H1 (cell line): Measurements from ENCODE around the gene CXADR. TPM values are rescaled to one million over a fixed set of nuclear protein-coding genes. Genes with fewer than 3 reads are reported as not detected.

Experiments used
- CTCF ChIA-PET: fragments of 300-600 bp; sonication (Branson Sonifier 250); formaldehyde crosslinking; loops from one replicate; lab custom pipeline; 2021; ENCODE audit not compliant: partially characterized antibody; lab: Charles Lee
- POLR2A ChIA-PET: fragments of 300-600 bp; sonication (Branson Sonifier 250); formaldehyde crosslinking; loops from one replicate; lab custom pipeline; 2021; ENCODE audit warnings: inconsistent platforms; ENCODE audit not compliant: partially characterized antibody; lab: Charles Lee
- DNase-seq, 2 experiments: peaks; one replicate each; pipeline versions ENCODE4 v3.0.0 to v3.0.0-alpha.2; 2010 to 2022; ENCODE audit warnings: low spot score in 2 of 2, low read depth in 1 of 2, mixed read lengths in 1 of 2
- FAIRE-seq: peaks from 2 replicates; lab custom pipeline; 2011; peaks lifted over from hg19 to GRCh38; lab: Jason Lieb, UNC
- H2AFZ ChIP-seq: 2 replicates; pipeline ENCODE4 v1.8.1; 2012; ENCODE audit warnings: low read length, inconsistent platforms
- H2AK5ac ChIP-seq: 2 replicates; pipeline ENCODE4 v1.6.1; 2013; ENCODE audit warnings: low read depth, low read length
- H2BK120ac ChIP-seq: replicated peaks from 2 replicates; pipeline ENCODE3; 2013; ENCODE audit warnings: low read depth, low read length, inconsistent platforms
- H2BK12ac ChIP-seq: 2 replicates; pipeline ENCODE4 v1.6.1; 2013; ENCODE audit warnings: low read depth, low read length
- H2BK15ac ChIP-seq: 2 replicates; pipeline ENCODE4 v1.6.1; 2013; ENCODE audit warnings: low read length
- H2BK20ac ChIP-seq: 2 replicates; pipeline ENCODE4 v1.6.1; 2013; ENCODE audit warnings: low read length
- H2BK5ac ChIP-seq: 2 replicates; pipeline ENCODE4 v1.6.1; 2013; ENCODE audit warnings: low read depth, low read length
- H3K14ac ChIP-seq: 2 replicates; pipeline ENCODE4 v1.6.1; 2013; ENCODE audit warnings: inconsistent platforms; ENCODE audit not compliant: insufficient read length
- H3K18ac ChIP-seq: 2 replicates; pipeline ENCODE4 v1.6.1; 2013; ENCODE audit warnings: low read length; ENCODE audit errors: extremely low read depth
- H3K23ac ChIP-seq: 2 replicates; pipeline ENCODE4 v1.6.1; 2013; ENCODE audit warnings: inconsistent platforms; ENCODE audit not compliant: insufficient read length
- H3K23me2 ChIP-seq: 2 replicates; pipeline ENCODE4 v1.6.1; 2013; ENCODE audit warnings: low read depth, low read length
- H3K27ac ChIP-seq: 2 replicates; pipeline ENCODE4 v1.6.1; 2011; ENCODE audit warnings: low read depth, low read length, inconsistent platforms
- H3K27me3 ChIP-seq, 4 experiments: replicated peaks in 1 of 4; 1 replicate in 1 of 4; 2 replicates in 3 of 4; pipeline versions ENCODE4 v1.6.1 to v1.8.1; 2011 to 2013; ENCODE audit warnings: low read length in 3 of 4, mild to moderate bottlenecking in 3 of 4, inconsistent platforms in 2 of 4, mixed read lengths in 2 of 4, moderate library complexity in 1 of 4; ENCODE audit not compliant: control insufficient read depth in 3 of 4, insufficient read depth in 3 of 4; ENCODE audit errors: extremely low read depth in 1 of 4
- H3K36me3 ChIP-seq, 4 experiments: 2 replicates each; pipeline versions ENCODE4 v1.6.1 to v1.8.1; 2011 to 2013; ENCODE audit warnings: mild to moderate bottlenecking in 4 of 4, low read length in 3 of 4, moderate library complexity in 2 of 4, control low read depth in 1 of 4, inconsistent platforms in 1 of 4; ENCODE audit not compliant: insufficient read depth in 4 of 4, control insufficient read depth in 2 of 4
- H3K4ac ChIP-seq: replicated peaks from 2 replicates; pipeline ENCODE3; 2013; ENCODE audit warnings: low read length, low read depth, mixed read lengths, inconsistent platforms; ENCODE audit not compliant: insufficient read length
- H3K4me1 ChIP-seq, 4 experiments: replicated peaks in 1 of 4; 1 replicate in 1 of 4; 2 replicates in 3 of 4; pipeline versions ENCODE4 v1.6.1 to v1.8.1; 2011 to 2013; ENCODE audit warnings: low read length in 3 of 4, inconsistent platforms in 2 of 4, mixed read lengths in 1 of 4; ENCODE audit not compliant: insufficient read depth in 4 of 4, control insufficient read depth in 3 of 4
- H3K4me2 ChIP-seq, 2 experiments: 2 replicates each; pipeline versions ENCODE4 v1.6.1 to v1.8.1; 2011 to 2013; ENCODE audit warnings: low read depth in 2 of 2, low read length in 2 of 2, control low read depth in 1 of 2, inconsistent platforms in 1 of 2, mild to moderate bottlenecking in 1 of 2; ENCODE audit not compliant: insufficient read depth in 1 of 2
- H3K4me3 ChIP-seq, 4 experiments: fragments of 200-600, 300-600 bp in 1 of 4; sonication (generic), shearing (Covaris generic), sonication (Bioruptor Twin) in 1 of 4; 2 replicates each; pipeline versions ENCODE4 v1.5.1 to v1.8.1; 2011 to 2016; ENCODE audit warnings: low read length in 4 of 4, low read depth in 3 of 4, control low read depth in 2 of 4, inconsistent platforms in 2 of 4, mild to moderate bottlenecking in 2 of 4, mixed read lengths in 1 of 4, moderate library complexity in 1 of 4; ENCODE audit not compliant: insufficient read depth in 2 of 4; ENCODE audit errors: extremely low read depth in 1 of 4
- H3K56ac ChIP-seq: replicated peaks from 2 replicates; pipeline ENCODE3; 2013; ENCODE audit warnings: low read depth, mild to moderate bottlenecking, mixed read lengths, low read length, inconsistent platforms; ENCODE audit not compliant: insufficient read length
- H3K79me1 ChIP-seq: 2 replicates; pipeline ENCODE4 v1.6.1; 2013; ENCODE audit warnings: low read depth, low read length, control low read depth
- H3K79me2 ChIP-seq, 2 experiments: 2 replicates each; pipeline versions ENCODE4 v1.6.1 to v1.8.1; 2012 to 2013; ENCODE audit warnings: low read length in 2 of 2, mild to moderate bottlenecking in 2 of 2, inconsistent platforms in 1 of 2; ENCODE audit not compliant: insufficient read depth in 2 of 2, control insufficient read depth in 1 of 2
- H3K9ac ChIP-seq, 4 experiments: replicated peaks in 1 of 4; 1 replicate in 1 of 4; 2 replicates in 3 of 4; pipeline versions ENCODE4 v1.6.1 to v1.8.1; 2011 to 2013; ENCODE audit warnings: low read depth in 3 of 4, low read length in 3 of 4, control low read depth in 2 of 4, mild to moderate bottlenecking in 2 of 4, moderate library complexity in 2 of 4, inconsistent platforms in 1 of 4; ENCODE audit errors: extremely low read depth in 1 of 4
- H3K9me3 ChIP-seq, 2 experiments: 2 replicates each; pipeline versions ENCODE4 v1.6.1 to v1.8.1; 2012 to 2013; ENCODE audit warnings: mild to moderate bottlenecking in 2 of 2, moderate library complexity in 2 of 2, control low read depth in 1 of 2, inconsistent platforms in 1 of 2, low read depth in 1 of 2, low read length in 1 of 2, mixed read lengths in 1 of 2; ENCODE audit not compliant: insufficient read depth in 2 of 2
- H4K20me1 ChIP-seq, 2 experiments: replicated peaks in 1 of 2; 2 replicates each; pipeline versions ENCODE3 to v1.8.1; 2011 to 2013; ENCODE audit warnings: inconsistent platforms in 2 of 2, low read length in 2 of 2, mild to moderate bottlenecking in 1 of 2; ENCODE audit not compliant: insufficient read depth in 2 of 2, control insufficient read depth in 1 of 2
- H4K5ac ChIP-seq: 2 replicates; pipeline ENCODE4 v1.6.1; 2013; ENCODE audit warnings: low read length, low read depth, mixed read lengths, inconsistent platforms; ENCODE audit not compliant: insufficient read length
- H4K8ac ChIP-seq: 2 replicates; pipeline ENCODE4 v1.8.0; 2013; ENCODE audit warnings: mild to moderate bottlenecking, moderate library complexity, low read length, inconsistent platforms; ENCODE audit not compliant: insufficient read depth; ENCODE audit errors: extremely low read depth
- H4K91ac ChIP-seq: replicated peaks from 2 replicates; pipeline ENCODE3; 2013; ENCODE audit warnings: low read length, mixed read lengths, inconsistent platforms; ENCODE audit not compliant: insufficient read length
- CBX8 ChIP-seq: fragments of 300-800, 300-1000 bp; sonication (generic); IDR thresholded peaks from 2 replicates; pipeline ENCODE4 v1.7.1; 2016; ENCODE audit warnings: low read depth, low read length, borderline replicate concordance
- CEBPB ChIP-seq: IDR thresholded peaks from 2 replicates; pipeline ENCODE4 v1.6.1; 2012; ENCODE audit warnings: low read depth, low read length
- EZH2 ChIP-seq: fragments of 200-600 bp; sonication (generic); IDR thresholded peaks from 2 replicates; pipeline ENCODE4 v1.7.1; 2012; ENCODE audit warnings: low read depth, mild to moderate bottlenecking, moderate library complexity, low read length, inconsistent platforms; ENCODE audit not compliant: severe bottlenecking
- GTF2F1 ChIP-seq: IDR thresholded peaks from 2 replicates; pipeline ENCODE4 v1.6.1; 2012; ENCODE audit warnings: low read depth, low read length, improper control_type of control experiment, borderline replicate concordance
- JUND ChIP-seq: IDR thresholded peaks from 2 replicates; pipeline ENCODE4 v1.6.1; 2011; ENCODE audit warnings: mild to moderate bottlenecking, improper control_type of control experiment, low read length
- SAP30 ChIP-seq: fragments of 300-600 bp; sonication (generic); IDR thresholded peaks from 2 replicates; pipeline ENCODE4 v1.7.1; 2012; ENCODE audit warnings: low read length, moderate library complexity, mild to moderate bottlenecking, inconsistent platforms; ENCODE audit not compliant: insufficient read depth, insufficient replicate concordance
- WGBS, 2 experiments: shearing (Covaris generic) in 1 of 2; methylation state at CpG; one replicate each; pipeline versions ENCODE4 v1.1.6 to v1.1.7; 2013 to 2015; ENCODE audit warnings: low lambda C conversion rate in 2 of 2, mixed read lengths in 2 of 2, inconsistent platforms in 1 of 2, low coverage in 1 of 2, missing lambda C conversion rate in 1 of 2; ENCODE audit not compliant: insufficient replicate concordance in 2 of 2, insufficient coverage in 1 of 2, insufficient read length in 1 of 2; ENCODE audit errors: extremely low coverage in 1 of 2, missing lambda C conversion rate in 1 of 2; 5-methylcytosine and 5-hydroxymethylcytosine counted together
- polyA plus RNA-seq, 7 experiments: library from polyadenylated mRNA; depleted of rRNA in 3 of 7; stranded (reverse) in 5 of 7; unstranded in 2 of 7; fragments of >200 nt in 5 of 7; fragments of 200-250 nt in 2 of 7; gene quantifications; 1 replicate in 5 of 7; 2 replicates in 1 of 7; 4 replicates in 1 of 7; pipeline versions ENCODE4 v1.2.1 to v1.2.3, GENCODE V29; 2011 to 2013; ENCODE audit warnings: missing spikeins in 2 of 7, mixed read lengths in 2 of 7
- total RNA-seq: library from RNA; stranded (reverse); fragmentation: NEBNext Ultra II Directional; extraction: Animal tissue kit (Norgen Biotek cat#: 25700); gene quantifications from 2 replicates; pipeline ENCODE4 v1.2.1, GENCODE V29; 2021
- TF ChIP-seq, protein P1 (sequence below), 3 experiments: IDR thresholded peaks; 1 replicate in 2 of 3; 2 replicates in 1 of 3; pipeline versions ENCODE4 v1.5.1 to v1.6.1; 2011; ENCODE audit warnings: low read length in 3 of 3, mild to moderate bottlenecking in 3 of 3, inconsistent platforms in 2 of 3, low read depth in 1 of 3, moderate library complexity in 1 of 3; ENCODE audit not compliant: insufficient read depth in 1 of 3; ENCODE audit errors: control extremely low read depth in 1 of 3

CXADR gene
- total and polyA plus RNA-seq, 2 of the 8 experiments (the other 6 are each of a cell fraction or from before 2014, with no cell fraction given) = 45.6 to 145 TPM

DNA sequence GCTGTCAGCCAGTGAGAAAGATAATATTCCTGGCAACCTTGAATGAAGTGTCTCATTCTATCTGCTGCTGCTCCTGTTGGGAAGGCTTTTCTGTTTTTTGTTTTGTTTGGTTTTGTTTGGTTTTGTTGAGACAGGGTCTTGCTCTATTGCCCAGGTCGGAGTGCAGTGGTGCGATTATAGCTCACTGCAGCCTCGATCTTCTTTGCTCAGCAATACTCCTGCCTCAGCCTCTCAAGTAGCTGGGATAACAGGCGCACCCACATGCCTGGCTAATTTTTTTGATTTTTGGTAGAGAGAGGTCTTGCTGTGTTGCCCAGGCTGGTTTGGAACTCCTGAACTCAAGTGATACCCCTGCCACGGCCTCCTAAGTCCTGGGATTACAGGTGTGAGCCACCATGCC is 62.2 kb downstream of the CXADR start:
- WGBS, 2 experiments = 90% methylated on average over 5 of the region's 5 CpGs; no CpG with 5 or more reads in 1 of the 2 experiments
- no peak overlapping the region for H2BK20ac ChIP-seq
- no peak overlapping the region for H2BK5ac ChIP-seq
- ChIA-PET CTCF (no interaction called here), POLR2A (interaction anchor here (0.7 kb wide), 1 partner anchor 265 kb away, joined by 3 read pairs; no protein-coding TSS in a partner anchor)
- H2AK5ac ChIP-seq = no peak overlapping the region
- H3K27ac ChIP-seq = no peak overlapping the region
- no peak overlapping the region for H3K4me2 ChIP-seq
- H3K36me3 ChIP-seq = peaks cover 0 to 4% (median 0%) of the 10 kb centered on the region in 4 experiments; a peak in 1 of 8 replicates
- H3K18ac ChIP-seq = no peak overlapping the region
- TF ChIP-seq GTF2F1 (no peak), CEBPB (no peak), CBX8 (no peak), SAP30 (no peak), EZH2 (no peak), JUND (no peak)
- TF ChIP-seq, protein P1, sequence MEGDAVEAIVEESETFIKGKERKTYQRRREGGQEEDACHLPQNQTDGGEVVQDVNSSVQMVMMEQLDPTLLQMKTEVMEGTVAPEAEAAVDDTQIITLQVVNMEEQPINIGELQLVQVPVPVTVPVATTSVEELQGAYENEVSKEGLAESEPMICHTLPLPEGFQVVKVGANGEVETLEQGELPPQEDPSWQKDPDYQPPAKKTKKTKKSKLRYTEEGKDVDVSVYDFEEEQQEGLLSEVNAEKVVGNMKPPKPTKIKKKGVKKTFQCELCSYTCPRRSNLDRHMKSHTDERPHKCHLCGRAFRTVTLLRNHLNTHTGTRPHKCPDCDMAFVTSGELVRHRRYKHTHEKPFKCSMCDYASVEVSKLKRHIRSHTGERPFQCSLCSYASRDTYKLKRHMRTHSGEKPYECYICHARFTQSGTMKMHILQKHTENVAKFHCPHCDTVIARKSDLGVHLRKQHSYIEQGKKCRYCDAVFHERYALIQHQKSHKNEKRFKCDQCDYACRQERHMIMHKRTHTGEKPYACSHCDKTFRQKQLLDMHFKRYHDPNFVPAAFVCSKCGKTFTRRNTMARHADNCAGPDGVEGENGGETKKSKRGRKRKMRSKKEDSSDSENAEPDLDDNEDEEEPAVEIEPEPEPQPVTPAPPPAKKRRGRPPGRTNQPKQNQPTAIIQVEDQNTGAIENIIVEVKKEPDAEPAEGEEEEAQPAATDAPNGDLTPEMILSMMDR (IDR thresholded peaks at IDR 0.05; ENCODE audit: control extremely low read depth in 1 of 3, insufficient read depth in 1 of 3, low read depth in 1 of 3, low read length in 3 of 3) = no peak
- no peak overlapping the region for H3K9ac ChIP-seq
- H3K23ac ChIP-seq = no peak overlapping the region
- no peak overlapping the region for H2BK15ac ChIP-seq
- H4K5ac ChIP-seq = no peak overlapping the region
- no peak overlapping the region for H2BK120ac ChIP-seq
- no peaks in the 10 kb centered on the region for H3K23me2 ChIP-seq
- peaks cover under 1 to 2% of the 10 kb centered on the region in 2 experiments for H4K20me1 ChIP-seq
- H3K4me1 ChIP-seq = no peaks in the 10 kb centered on the region
- no peak for DNase-seq
- H2BK12ac ChIP-seq = no peak overlapping the region
- no peak overlapping the region for H2AFZ ChIP-seq
- H4K8ac ChIP-seq = no peak overlapping the region
- H3K79me1 ChIP-seq = no peaks in the 10 kb centered on the region
- no peak overlapping the region for H3K56ac ChIP-seq
- no peaks in the 10 kb centered on the region for H3K9me3 ChIP-seq
- no peak overlapping the region for H3K4me3 ChIP-seq
- peaks cover 0 to 14% of the 10 kb centered on the region in 2 experiments; a peak in 2 of 4 replicates for H3K79me2 ChIP-seq
- H3K14ac ChIP-seq = no peak overlapping the region
- FAIRE-seq = no peak
- H4K91ac ChIP-seq = no peak overlapping the region
- H3K4ac ChIP-seq = no peak overlapping the region
- H3K27me3 ChIP-seq = no peaks in the 10 kb centered on the region
